Lung (tissue), 12 donors: ENCODE results near the gene URAD. TPM values are rescaled to one million over a fixed set of nuclear protein-coding genes. Genes with fewer than 3 reads are reported as not detected.

Experiments
- ATAC-seq: fragments of 200-7000 bp; cut with Tn5 transposase; one replicate; pipeline ENCODE4 v1.9.1; 2020; ENCODE audit warnings: moderate number of reproducible peaks; ENCODE audit not compliant: insufficient read depth, low FRiP score
- DNase-seq, 3 donors: peaks; one replicate each; pipeline ENCODE4 v3.0.0-alpha.2; 2013 to 2017
- H3K27ac ChIP-seq, 2 donors: one replicate each; pipeline ENCODE4 v1.5.1; 2013; ENCODE audit warnings: mild to moderate bottlenecking in 2 of 2, moderate library complexity in 2 of 2, control low read depth in 1 of 2, inconsistent platforms in 1 of 2, low read depth in 1 of 2, low read length in 1 of 2
- H3K27me3 ChIP-seq, 3 donors: one replicate each; pipeline ENCODE4 v1.5.1; 2013; ENCODE audit warnings: low read length in 2 of 3; ENCODE audit not compliant: control insufficient read depth in 3 of 3, insufficient read depth in 3 of 3
- H3K36me3 ChIP-seq, 4 donors: one replicate each; pipeline ENCODE4 v1.5.1; 2013; ENCODE audit warnings: low read length in 4 of 4, mild to moderate bottlenecking in 1 of 4, moderate library complexity in 1 of 4; ENCODE audit not compliant: control insufficient read depth in 4 of 4, insufficient read depth in 4 of 4
- H3K4me1 ChIP-seq, 5 donors: one replicate each; pipeline ENCODE4 v1.5.1; 2013; ENCODE audit warnings: low read length in 5 of 5, mild to moderate bottlenecking in 2 of 5, moderate library complexity in 1 of 5; ENCODE audit not compliant: control insufficient read depth in 5 of 5, insufficient read depth in 5 of 5
- H3K4me3 ChIP-seq: one replicate; pipeline ENCODE4 v1.5.1; 2013; ENCODE audit warnings: mild to moderate bottlenecking, control low read depth, moderate library complexity
- H3K9ac ChIP-seq, 2 donors: one replicate each; pipeline ENCODE4 v1.5.1; 2013; ENCODE audit warnings: low read length in 2 of 2, control low read depth in 1 of 2; ENCODE audit not compliant: insufficient read depth in 1 of 2
- H3K9me3 ChIP-seq, 4 donors: one replicate each; pipeline ENCODE4 v1.5.1; 2013; ENCODE audit warnings: low read length in 3 of 4, mild to moderate bottlenecking in 1 of 4, moderate library complexity in 1 of 4; ENCODE audit not compliant: control insufficient read depth in 4 of 4, insufficient read depth in 3 of 4
- CTCF ChIP-seq: IDR thresholded peaks from 2 replicates; pipeline ENCODE4 v1.5.1; 2012; ENCODE audit warnings: mild to moderate bottlenecking; ENCODE audit errors: control extremely low read depth, extremely low read depth
- WGBS, 2 donors: extraction: QIAGEN DNeasy Blood & Tissue Kit; methylation state at CpG; one replicate each; pipeline ENCODE4 v1.1.7; 2013; 5-methylcytosine and 5-hydroxymethylcytosine counted together
- polyA plus RNA-seq, 2 donors: library from polyadenylated mRNA; stranded (reverse); fragments of 200-250 nt; gene quantifications; one replicate each; pipeline ENCODE4 v1.2.1, GENCODE V29; 2013
- total RNA-seq, 2 donors: library from RNA; depleted of rRNA in 1 of 2; stranded (reverse); fragments of >200 nt in 1 of 2; gene quantifications; one replicate each; pipeline ENCODE4 v1.2.1, GENCODE V29; 2014 to 2021
- donor health status: control.
- donor health status: control.
- donor health status: Bipolar disorder and iron deficiency.
- donor health status: healthy.
- donor health status: DM: yes; HTN: yes; CAD: no.

URAD gene
- total and polyA plus RNA-seq, 4 donors: not detected

GRCh38 chr13:27976362-27977091, 12.0 kb downstream of the URAD start:
- H3K9ac ChIP-seq: no peak overlapping the region
- DNase-seq (no peak), ATAC-seq (no peak)
- TF ChIP-seq CTCF: no peak
- H3K4me1 ChIP-seq: peaks cover 0 to 9% (median 0%) of the 10 kb centered on the region in 5 donors
- H3K36me3 ChIP-seq: no peaks in the 10 kb centered on the region
- no peak overlapping the region for H3K27ac ChIP-seq
- H3K27me3 ChIP-seq: peaks cover 25 to 94% (median 87%) of the 10 kb centered on the region in 3 donors
- 13% methylated on average over 12 of the region's 12 CpGs for whole genome bisulfite sequencing, 2 donors
- H3K9me3 ChIP-seq: peaks cover 0 to 6% (median 0%) of the 10 kb centered on the region in 4 donors
- no peak overlapping the region for H3K4me3 ChIP-seq

GRCh38 chr13:27975564-27976361, 12.7 kb downstream of the URAD start:
- H3K27me3 ChIP-seq: peaks cover 25 to 94% (median 87%) of the 10 kb centered on the region in 3 donors
- H3K36me3 ChIP-seq: no peaks in the 10 kb centered on the region
- ATAC-seq: no peak
- H3K4me1 ChIP-seq: peaks cover 0 to 9% (median 0%) of the 10 kb centered on the region in 5 donors
- no peak overlapping the region for H3K9ac ChIP-seq
- no peak for DNase-seq
- H3K27ac ChIP-seq: no peak overlapping the region
- TF ChIP-seq CTCF: no peak
- peaks cover 0 to 6% (median 0%) of the 10 kb centered on the region in 4 donors for H3K9me3 ChIP-seq
- H3K4me3 ChIP-seq: no peak overlapping the region
- WGBS, 2 donors: 4% methylated on average over 51 of the region's 51 CpGs

- no peaks in the 10 kb centered on the region for H3K36me3 ChIP-seq
- no peak overlapping the region for H3K4me3 ChIP-seq
- H3K9ac ChIP-seq: no peak overlapping the region
- no peak overlapping the region for H3K27ac ChIP-seq
- DNase-seq (no peak), ATAC-seq (no peak)
- peaks cover 28 to 93% (median 88%) of the 10 kb centered on the region in 3 donors for H3K27me3 ChIP-seq
- H3K4me1 ChIP-seq: peaks cover 0 to 7% (median 0%) of the 10 kb centered on the region in 5 donors
- H3K9me3 ChIP-seq: peaks cover 0 to 6% (median 0%) of the 10 kb centered on the region in 4 donors
- 10 to 16% methylated on average over 7 of the region's 7 CpGs for WGBS, 2 donors
- TF ChIP-seq CTCF: no peak
Measured at GRCh38 chr13:27973961-27974662, 14.4 kb downstream of the URAD start.
